HepG2 (cell line): ENCODE measurements around the gene FSIP1. TPM values are rescaled to one million over a fixed set of nuclear protein-coding genes. Genes with fewer than 3 reads are reported as not detected.

Experiments
- ATAC-seq: fragments of 200-7000 bp; cut with Tn5 transposase; 3 replicates; pipeline ENCODE4 v1.9.1; 2020; ENCODE audit warnings: mild to moderate bottlenecking, moderate library complexity
- BruUV-seq: library from RNA; stranded (reverse); fragments of 400-500 nt; replicated peaks from 2 replicates; lab custom pipeline; 2021; lab: Mats Ljungman, UMichigan
- CTCF ChIA-PET: fragments of 300-600 bp; formaldehyde crosslinking; extraction: SDS; loops from one replicate; lab custom pipeline; 2021; ENCODE audit warnings: low total read pairs, inconsistent platforms, low intra/inter-chr PET ratio; lab: Yijun Ruan, JAX
- POLR2A ChIA-PET: fragments of 350-600 bp; sonication (Branson Sonifier 250); formaldehyde crosslinking; loops from one replicate; lab custom pipeline; 2020; ENCODE audit warnings: antibody characterized with exemption, inconsistent platforms; lab: Yijun Ruan, JAX
- DNase-seq: peaks from one replicate; pipeline ENCODE4 v3.0.0-alpha.2; 2015; ENCODE audit warnings: low spot score
- FAIRE-seq: peaks from 3 replicates; lab custom pipeline; 2011; peaks lifted over from hg19 to GRCh38; lab: Jason Lieb, UNC
- H2AFZ ChIP-seq: one replicate; pipeline ENCODE4 v1.6.1; 2011; ENCODE audit warnings: low read length, inconsistent platforms
- H3K27ac ChIP-seq: fragments of 300-600 bp; 3 replicates; pipeline ENCODE4 v1.8.0; 2011; ENCODE audit warnings: mixed run types, mild to moderate bottlenecking, mixed read lengths, low read length, inconsistent platforms; ENCODE audit not compliant: insufficient read depth; ENCODE audit errors: extremely low read length
- H3K27me3 ChIP-seq, 2 experiments: fragments of 200-600 bp in 1 of 2; 2 replicates in 1 of 2; 3 replicates in 1 of 2; pipeline versions ENCODE4 v1.6.0 to v1.8.0; 2011; ENCODE audit warnings: low read length in 2 of 2, mild to moderate bottlenecking in 2 of 2, moderate library complexity in 2 of 2, inconsistent platforms in 1 of 2; ENCODE audit not compliant: insufficient read depth in 2 of 2, control insufficient read depth in 1 of 2
- H3K36me3 ChIP-seq, 2 experiments: fragments of 200-600 bp in 1 of 2; replicated peaks in 1 of 2; 2 replicates in 1 of 2; 3 replicates in 1 of 2; pipeline versions ENCODE4 v1.5.1 to v1.8.0; 2011; ENCODE audit warnings: low read length in 2 of 2, inconsistent platforms in 1 of 2; ENCODE audit not compliant: insufficient read depth in 2 of 2, control insufficient read depth in 1 of 2
- H3K4me1 ChIP-seq: 2 replicates; pipeline ENCODE4 v1.5.1; 2012; ENCODE audit warnings: low read length, inconsistent platforms; ENCODE audit not compliant: insufficient read depth
- H3K4me2 ChIP-seq: 2 replicates; pipeline ENCODE4 v1.6.0; 2011; ENCODE audit warnings: low read depth, low read length, inconsistent platforms
- H3K4me3 ChIP-seq, 3 experiments: fragments of 200-600 bp in 1 of 3; sonication (generic), shearing (Covaris generic) in 1 of 3; replicated peaks in 1 of 3; 2 replicates each; pipeline ENCODE4 v1.5.1; 2011 to 2016; ENCODE audit warnings: low read length in 3 of 3, inconsistent platforms in 2 of 3, low read depth in 2 of 3, mild to moderate bottlenecking in 2 of 3, control low read depth in 1 of 3, mixed read lengths in 1 of 3; ENCODE audit not compliant: insufficient read depth in 1 of 3
- H3K79me2 ChIP-seq: one replicate; pipeline ENCODE4 v1.6.1; 2011; ENCODE audit warnings: low read length, inconsistent platforms; ENCODE audit not compliant: insufficient read depth
- H3K9ac ChIP-seq: 2 replicates; pipeline ENCODE4 v1.6.0; 2011; ENCODE audit warnings: mild to moderate bottlenecking, low read depth, low read length, inconsistent platforms; ENCODE audit not compliant: insufficient read depth
- H3K9me3 ChIP-seq: 2 replicates; pipeline ENCODE4 v1.5.1; 2012; ENCODE audit warnings: mild to moderate bottlenecking, low read length
- H4K20me1 ChIP-seq: 2 replicates; pipeline ENCODE4 v1.6.0; 2011; ENCODE audit warnings: inconsistent platforms, mild to moderate bottlenecking, low read length, moderate library complexity; ENCODE audit not compliant: insufficient read depth
- FIP1L1 ChIP-seq: fragments of 200-400 bp; formaldehyde crosslinking; IDR thresholded peaks from 2 replicates; pipeline ENCODE4 v1.6.1; 2018; ENCODE audit warnings: low read depth, mild to moderate bottlenecking, low read length, moderate library complexity, borderline replicate concordance; ENCODE audit not compliant: insufficient read depth
- GFI1 ChIP-seq: sonication (generic); formaldehyde crosslinking; IDR thresholded peaks from 2 replicates; pipeline ENCODE4 v1.5.0; 2020; ENCODE audit warnings: missing genetic modification reagents, mild to moderate bottlenecking, borderline replicate concordance
- HOXA9 ChIP-seq: sonication (generic); formaldehyde crosslinking; IDR thresholded peaks from 2 replicates; pipeline ENCODE4 v1.8.1; 2022; ENCODE audit warnings: missing genetic modification reagents, mild to moderate bottlenecking, moderate library complexity, borderline replicate concordance
- KLF9 ChIP-seq: IDR thresholded peaks from 2 replicates; pipeline ENCODE4 v1.6.1; 2016; ENCODE audit warnings: low read depth
- MZF1 ChIP-seq: sonication (generic); formaldehyde crosslinking; IDR thresholded peaks from 2 replicates; pipeline ENCODE4 v1.8.1; 2023; ENCODE audit warnings: mild to moderate bottlenecking, missing genetic modification reagents, borderline replicate concordance
- NFE2L1 ChIP-seq: sonication (generic); formaldehyde crosslinking; IDR thresholded peaks from 2 replicates; pipeline ENCODE4 v1.4.0; 2020; ENCODE audit warnings: missing genetic modification reagents, mild to moderate bottlenecking, borderline replicate concordance
- SKI ChIP-seq: fragments of 450-650 bp; IDR thresholded peaks from one replicate; pipeline ENCODE4 v1.6.1; 2018; ENCODE audit warnings: mild to moderate bottlenecking; ENCODE audit not compliant: partially characterized antibody
- SOX13 ChIP-seq, 3 experiments: fragments of 450-650 bp in 1 of 3; sonication (generic) in 1 of 3; formaldehyde crosslinking in 1 of 3; IDR thresholded peaks in 2 of 3; conservative IDR thresholded peaks in 1 of 3; 2 replicates each; pipeline versions ENCODE4 v1.5.0 to v1.6.1; 2016 to 2020; ENCODE audit warnings: antibody characterized with exemption in 1 of 3, mild to moderate bottlenecking in 1 of 3, missing compliant biosample characterization in 1 of 3, missing genetic modification reagents in 1 of 3, moderate library complexity in 1 of 3
- SRY ChIP-seq: sonication (generic); formaldehyde crosslinking; IDR thresholded peaks from 2 replicates; pipeline ENCODE4 v1.8.0; 2022; ENCODE audit warnings: mild to moderate bottlenecking, missing genetic modification reagents
- TOPORS ChIP-seq: sonication (generic); formaldehyde crosslinking; IDR thresholded peaks from 2 replicates; pipeline ENCODE4 v1.8.0; 2023; ENCODE audit warnings: mild to moderate bottlenecking, missing genetic modification reagents
- TP53 ChIP-seq: sonication (generic); formaldehyde crosslinking; conservative IDR thresholded peaks from 2 replicates; pipeline ENCODE4 v1.4.0; 2020; ENCODE audit warnings: missing genetic modification reagents
- ZNF225 ChIP-seq: sonication (generic); formaldehyde crosslinking; IDR thresholded peaks from 2 replicates; pipeline ENCODE4 v1.4.0; 2020; ENCODE audit warnings: mild to moderate bottlenecking, missing genetic modification reagents
- ZNF33A ChIP-seq: sonication (generic); formaldehyde crosslinking; IDR thresholded peaks from 2 replicates; pipeline ENCODE4 v1.5.1; 2020; ENCODE audit warnings: missing genetic modification reagents, mild to moderate bottlenecking, moderate library complexity, borderline replicate concordance
- ZNF788 ChIP-seq: sonication (generic); formaldehyde crosslinking; IDR thresholded peaks from 2 replicates; pipeline ENCODE4 v1.5.0; 2020; ENCODE audit warnings: mild to moderate bottlenecking, missing genetic modification reagents, borderline replicate concordance
- ZSCAN25 ChIP-seq: sonication (generic); formaldehyde crosslinking; IDR thresholded peaks from 2 replicates; pipeline ENCODE4 v1.8.0; 2022; ENCODE audit warnings: mild to moderate bottlenecking, missing genetic modification reagents
- WGBS: methylation state at CpG from one replicate; pipeline ENCODE4 v1.1.6; 2017; ENCODE audit warnings: low lambda C conversion rate; 5-methylcytosine and 5-hydroxymethylcytosine counted together
- in situ Hi-C: cut with HindIII; loops from 2 replicates; pipeline ENCODE4 v1.10.0; 2017; ENCODE audit warnings: low pct_unique_long_range_greater_than_20kb; ENCODE audit not compliant: extremely low pct_ligation_motif_present
- intact Hi-C: fragments of 100-400 bp; cut with micrococcal nuclease; formaldehyde crosslinking; loops from one replicate; pipeline ENCODE4 v1.10.0; 2022; ENCODE audit not compliant: unreplicated experiment
- polyA plus RNA-seq, 8 experiments: library from polyadenylated mRNA; depleted of rRNA in 3 of 8; stranded (reverse) in 7 of 8; unstranded in 1 of 8; fragments of >200 nt; fragmentation: Illumina TruSeq in 4 of 8; extraction: Trizol in 4 of 8; gene quantifications; 2 replicates each; pipeline versions ENCODE4 v1.2.1 to v1.2.3, GENCODE V29; 2011 to 2016; ENCODE audit warnings: low read depth in 4 of 8, missing spikeins in 1 of 8, mixed read lengths in 1 of 8; ENCODE audit not compliant: insufficient read depth in 1 of 8
- total RNA-seq, 5 experiments: library from RNA; depleted of rRNA; stranded (reverse); fragments of >200 nt; fragmentation: Illumina TruSeq; extraction: Trizol; gene quantifications; 2 replicates each; pipeline ENCODE4 v1.2.3, GENCODE V29; 2016; ENCODE audit warnings: low read depth in 1 of 5
- TF ChIP-seq, protein P1 (sequence below): sonication (generic); formaldehyde crosslinking; IDR thresholded peaks from 2 replicates; pipeline ENCODE4 v1.4.0; 2020; ENCODE audit warnings: mild to moderate bottlenecking, missing genetic modification reagents, borderline replicate concordance
- TF ChIP-seq, protein P2 (sequence below): sonication (generic); formaldehyde crosslinking; IDR thresholded peaks from 2 replicates; pipeline ENCODE4 v1.4.0; 2020; ENCODE audit warnings: missing genetic modification reagents; ENCODE audit errors: not compliant biosample characterization
- TF ChIP-seq, protein P3 (sequence below): IDR thresholded peaks from 2 replicates; pipeline ENCODE4 v1.6.1; 2016
- TF ChIP-seq, protein P4 (sequence below): sonication (generic); formaldehyde crosslinking; IDR thresholded peaks from 2 replicates; pipeline ENCODE4 v1.4.0; 2020; ENCODE audit warnings: mild to moderate bottlenecking, missing genetic modification reagents

The FSIP1 gene
- total and polyA plus RNA-seq, 2 of the 13 experiments (the other 11 are each of a cell fraction or from before 2014, with no cell fraction given): 0.18 TPM; not detected in 1

DNA sequence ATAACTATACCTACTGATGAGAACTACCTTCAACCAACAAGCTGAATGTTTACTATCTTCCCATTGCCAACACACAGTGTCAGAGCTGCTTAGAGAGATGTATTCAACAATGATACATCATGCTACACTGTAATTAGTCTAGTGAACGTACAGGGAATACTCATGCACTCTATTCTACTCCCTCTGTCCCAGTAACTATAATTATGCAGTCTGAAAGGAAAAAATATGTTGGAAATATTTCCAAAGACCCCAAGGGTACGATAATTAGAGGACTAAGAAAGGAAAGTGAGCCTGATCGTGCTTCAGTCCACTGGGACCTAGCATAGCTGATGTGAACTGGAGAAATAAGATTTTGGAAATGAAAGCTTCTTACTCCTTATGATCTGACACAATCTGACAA lies 36.9 kb upstream of the FSIP1 start:
- Histone ChIP-seq H3K4me3 (no peak overlapping the region), H2AFZ (no peak overlapping the region), H4K20me1 (no peaks in the 10 kb centered on the region), H3K9ac (no peak overlapping the region), H3K9me3 (no peaks in the 10 kb centered on the region), H3K4me1 (no peaks in the 10 kb centered on the region), H3K4me2 (no peak overlapping the region), H3K27me3 (no peaks in the 10 kb centered on the region), H3K79me2 (no peaks in the 10 kb centered on the region), H3K27ac (no peak overlapping the region), H3K36me3 (no peaks in the 10 kb centered on the region)
- WGBS: 4% methylated on average over 3 of the region's 3 CpGs
- no TSS peak for BruUV-seq
- POLR2A ChIA-PET: no interaction called here
- in situ Hi-C loops (no loop called here), intact Hi-C loops (no loop called here)
- CTCF ChIA-PET: no interaction called here
- DNase-seq (no peak), FAIRE-seq (no peak), ATAC-seq (no peak)
- TF ChIP-seq, protein P1, sequence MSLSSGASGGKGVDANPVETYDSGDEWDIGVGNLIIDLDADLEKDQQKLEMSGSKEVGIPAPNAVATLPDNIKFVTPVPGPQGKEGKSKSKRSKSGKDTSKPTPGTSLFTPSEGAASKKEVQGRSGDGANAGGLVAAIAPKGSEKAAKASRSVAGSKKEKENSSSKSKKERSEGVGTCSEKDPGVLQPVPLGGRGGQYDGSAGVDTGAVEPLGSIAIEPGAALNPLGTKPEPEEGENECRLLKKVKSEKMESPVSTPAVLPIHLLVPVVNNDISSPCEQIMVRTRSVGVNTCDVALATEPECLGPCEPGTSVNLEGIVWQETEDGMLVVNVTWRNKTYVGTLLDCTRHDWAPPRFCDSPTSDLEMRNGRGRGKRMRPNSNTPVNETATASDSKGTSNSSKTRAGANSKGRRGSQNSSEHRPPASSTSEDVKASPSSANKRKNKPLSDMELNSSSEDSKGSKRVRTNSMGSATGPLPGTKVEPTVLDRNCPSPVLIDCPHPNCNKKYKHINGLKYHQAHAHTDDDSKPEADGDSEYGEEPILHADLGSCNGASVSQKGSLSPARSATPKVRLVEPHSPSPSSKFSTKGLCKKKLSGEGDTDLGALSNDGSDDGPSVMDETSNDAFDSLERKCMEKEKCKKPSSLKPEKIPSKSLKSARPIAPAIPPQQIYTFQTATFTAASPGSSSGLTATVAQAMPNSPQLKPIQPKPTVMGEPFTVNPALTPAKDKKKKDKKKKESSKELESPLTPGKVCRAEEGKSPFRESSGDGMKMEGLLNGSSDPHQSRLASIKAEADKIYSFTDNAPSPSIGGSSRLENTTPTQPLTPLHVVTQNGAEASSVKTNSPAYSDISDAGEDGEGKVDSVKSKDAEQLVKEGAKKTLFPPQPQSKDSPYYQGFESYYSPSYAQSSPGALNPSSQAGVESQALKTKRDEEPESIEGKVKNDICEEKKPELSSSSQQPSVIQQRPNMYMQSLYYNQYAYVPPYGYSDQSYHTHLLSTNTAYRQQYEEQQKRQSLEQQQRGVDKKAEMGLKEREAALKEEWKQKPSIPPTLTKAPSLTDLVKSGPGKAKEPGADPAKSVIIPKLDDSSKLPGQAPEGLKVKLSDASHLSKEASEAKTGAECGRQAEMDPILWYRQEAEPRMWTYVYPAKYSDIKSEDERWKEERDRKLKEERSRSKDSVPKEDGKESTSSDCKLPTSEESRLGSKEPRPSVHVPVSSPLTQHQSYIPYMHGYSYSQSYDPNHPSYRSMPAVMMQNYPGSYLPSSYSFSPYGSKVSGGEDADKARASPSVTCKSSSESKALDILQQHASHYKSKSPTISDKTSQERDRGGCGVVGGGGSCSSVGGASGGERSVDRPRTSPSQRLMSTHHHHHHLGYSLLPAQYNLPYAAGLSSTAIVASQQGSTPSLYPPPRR: no peak
- TF ChIP-seq, protein P2, sequence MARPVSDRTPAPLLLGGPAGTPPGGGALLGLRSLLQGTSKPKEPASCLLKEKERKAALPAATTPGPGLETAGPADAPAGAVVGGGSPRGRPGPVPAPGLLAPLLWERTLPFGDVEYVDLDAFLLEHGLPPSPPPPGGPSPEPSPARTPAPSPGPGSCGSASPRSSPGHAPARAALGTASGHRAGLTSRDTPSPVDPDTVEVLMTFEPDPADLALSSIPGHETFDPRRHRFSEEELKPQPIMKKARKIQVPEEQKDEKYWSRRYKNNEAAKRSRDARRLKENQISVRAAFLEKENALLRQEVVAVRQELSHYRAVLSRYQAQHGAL (CRISPR knock-in tag): no peak
- TF ChIP-seq, protein P3, sequence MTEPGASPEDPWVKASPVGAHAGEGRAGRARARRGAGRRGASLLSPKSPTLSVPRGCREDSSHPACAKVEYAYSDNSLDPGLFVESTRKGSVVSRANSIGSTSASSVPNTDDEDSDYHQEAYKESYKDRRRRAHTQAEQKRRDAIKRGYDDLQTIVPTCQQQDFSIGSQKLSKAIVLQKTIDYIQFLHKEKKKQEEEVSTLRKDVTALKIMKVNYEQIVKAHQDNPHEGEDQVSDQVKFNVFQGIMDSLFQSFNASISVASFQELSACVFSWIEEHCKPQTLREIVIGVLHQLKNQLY (CRISPR knock-in tag): no peak
- TF ChIP-seq ZNF788 (no peak), SRY (CRISPR knock-in tag) (no peak), ZSCAN25 (no peak), ZNF225 (CRISPR knock-in tag) (no peak), SOX13 (IDR thresholded peaks at IDR 0.05) (no peak), SOX13 (CRISPR knock-in tag; conservative IDR thresholded peaks at IDR 0.05 in 1 of 2, IDR thresholded peaks at IDR 0.05 in 1 of 2) (no peak), FIP1L1 (no peak), KLF9 (CRISPR knock-in tag) (no peak), TOPORS (CRISPR knock-in tag) (no peak), HOXA9 (CRISPR knock-in tag) (no peak), SKI (no peak), NFE2L1 (no peak), GFI1 (CRISPR knock-in tag) (no peak), ZNF33A (CRISPR knock-in tag) (no peak), MZF1 (no peak), TP53 (no peak)
- TF ChIP-seq, protein P4, sequence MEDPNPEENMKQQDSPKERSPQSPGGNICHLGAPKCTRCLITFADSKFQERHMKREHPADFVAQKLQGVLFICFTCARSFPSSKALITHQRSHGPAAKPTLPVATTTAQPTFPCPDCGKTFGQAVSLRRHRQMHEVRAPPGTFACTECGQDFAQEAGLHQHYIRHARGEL (CRISPR knock-in tag): no peak
